GM12872 (cell line): ENCODE data around the gene C17orf67.

Experiments
- CTCF ChIP-seq: IDR thresholded peaks from 3 replicates; pipeline ENCODE4 v1.5.1; 2011; ENCODE audit warnings: low read depth, mild to moderate bottlenecking, low read length, moderate library complexity; ENCODE audit not compliant: insufficient read depth

C17orf67 gene

GRCh38 chr17:56781906-56782305, 51.8 kb downstream of the C17orf67 start:
- no peak for TF ChIP-seq CTCF

- TF ChIP-seq CTCF = peak; percentile 91
Measured at GRCh38 chr17:56779898-56780777, 53.6 kb downstream of the C17orf67 start.

- no peak for TF ChIP-seq CTCF
Measured at GRCh38 chr17:56779322-56779721, 54.4 kb downstream of the C17orf67 start.

GRCh38 chr17:56778898-56779297, 54.8 kb downstream of the C17orf67 start:
- no peak for TF ChIP-seq CTCF

- no peak for TF ChIP-seq CTCF
Measured at GRCh38 chr17:56777859-56778258, 55.9 kb downstream of the C17orf67 start.

GRCh38 chr17:56774650-56775049, 59.1 kb downstream of the C17orf67 start:
- no peak for TF ChIP-seq CTCF

GRCh38 chr17:56773124-56773523, 60.6 kb downstream of the C17orf67 start:
- TF ChIP-seq CTCF = no peak
